HepG2 (cell line): ENCODE results near the gene MRFAP1. TPM values are rescaled to one million over a fixed set of nuclear protein-coding genes. Genes with fewer than 3 reads are reported as not detected.
A peak's percentile ranks its signal among the peaks of the same experiment; 100 is the strongest.

Experiments
- GFI1 ChIP-seq: sonication (generic); formaldehyde crosslinking; IDR thresholded peaks from 2 replicates; pipeline ENCODE4 v1.5.0; 2020; ENCODE audit warnings: missing genetic modification reagents, mild to moderate bottlenecking, borderline replicate concordance
- HOXA3 ChIP-seq: sonication (generic); formaldehyde crosslinking; IDR thresholded peaks from 2 replicates; pipeline ENCODE4 v1.5.0; 2020; ENCODE audit warnings: missing genetic modification reagents
- MTF1 ChIP-seq: sonication (generic); formaldehyde crosslinking; IDR thresholded peaks from 2 replicates; pipeline ENCODE4 v1.5.0; 2020; ENCODE audit warnings: missing genetic modification reagents
- MXD4 ChIP-seq: IDR thresholded peaks from 2 replicates; pipeline ENCODE4 v1.6.1; 2016; ENCODE audit warnings: mild to moderate bottlenecking, missing biosample characterization, missing genetic modification reagents
- MYC ChIP-seq: sonication (generic); formaldehyde crosslinking; IDR thresholded peaks from 2 replicates; pipeline ENCODE4 v1.9.0; 2021; ENCODE audit warnings: missing genetic modification reagents, borderline replicate concordance
- SRF ChIP-seq: IDR thresholded peaks from 2 replicates; pipeline ENCODE4 v1.6.1; 2011; ENCODE audit warnings: mild to moderate bottlenecking, low read depth, low read length, moderate library complexity
- TGIF2 ChIP-seq: IDR thresholded peaks from 2 replicates; pipeline ENCODE4 v1.6.1; 2016; ENCODE audit warnings: control low read depth, missing compliant biosample characterization
- XRCC5 ChIP-seq: fragments of 200-400 bp; formaldehyde crosslinking; optimal IDR thresholded peaks from 2 replicates; pipeline ENCODE3; 2017; ENCODE audit warnings: mild to moderate bottlenecking, low read length
- ZC3H4 ChIP-seq: sonication (generic); formaldehyde crosslinking; IDR thresholded peaks from 2 replicates; pipeline ENCODE4 v1.4.0; 2020; ENCODE audit warnings: missing genetic modification reagents, borderline replicate concordance
- ZFP62 ChIP-seq: sonication (generic); formaldehyde crosslinking; IDR thresholded peaks from 2 replicates; pipeline ENCODE4 v1.4.0; 2020; ENCODE audit warnings: missing genetic modification reagents
- ZMAT3 ChIP-seq: sonication (generic); formaldehyde crosslinking; conservative IDR thresholded peaks from 2 replicates; pipeline ENCODE4 v1.7.0; 2021; ENCODE audit warnings: missing genetic modification reagents
- ZNF17 ChIP-seq: sonication (generic); formaldehyde crosslinking; IDR thresholded peaks from 2 replicates; pipeline ENCODE4 v1.5.0; 2020; ENCODE audit warnings: mild to moderate bottlenecking, missing genetic modification reagents
- ZNF343 ChIP-seq: sonication (generic); formaldehyde crosslinking; IDR thresholded peaks from 2 replicates; pipeline ENCODE4 v1.4.0; 2020; ENCODE audit warnings: mild to moderate bottlenecking, missing genetic modification reagents
- ZNF546 ChIP-seq: sonication (generic); formaldehyde crosslinking; conservative IDR thresholded peaks from 2 replicates; pipeline ENCODE4 v1.8.1; 2023; ENCODE audit warnings: mild to moderate bottlenecking, missing genetic modification reagents
- ZNF614 ChIP-seq: IDR thresholded peaks from 2 replicates; pipeline ENCODE4 v1.6.1; 2018; ENCODE audit warnings: missing biosample characterization, missing genetic modification reagents, inconsistent platforms, borderline replicate concordance
- ZNF619 ChIP-seq: sonication (generic); formaldehyde crosslinking; IDR thresholded peaks from 2 replicates; pipeline ENCODE4 v1.4.0; 2020; ENCODE audit warnings: mild to moderate bottlenecking, missing genetic modification reagents
- ZNF687 ChIP-seq: sonication (generic); formaldehyde crosslinking; IDR thresholded peaks from 2 replicates; pipeline ENCODE4 v1.5.1; 2020; ENCODE audit warnings: mild to moderate bottlenecking, missing genetic modification reagents, moderate library complexity
- ZNF839 ChIP-seq: sonication (generic); formaldehyde crosslinking; IDR thresholded peaks from 2 replicates; pipeline ENCODE4 v1.4.0; 2020; ENCODE audit warnings: missing genetic modification reagents, mild to moderate bottlenecking, borderline replicate concordance
- polyA plus RNA-seq, 8 experiments: library from polyadenylated mRNA; depleted of rRNA in 3 of 8; stranded (reverse) in 7 of 8; unstranded in 1 of 8; fragments of >200 nt; fragmentation: Illumina TruSeq in 4 of 8; extraction: Trizol in 4 of 8; gene quantifications; 2 replicates each; pipeline versions ENCODE4 v1.2.1 to v1.2.3, GENCODE V29; 2011 to 2016; ENCODE audit warnings: low read depth in 4 of 8, missing spikeins in 1 of 8, mixed read lengths in 1 of 8; ENCODE audit not compliant: insufficient read depth in 1 of 8
- total RNA-seq, 5 experiments: library from RNA; depleted of rRNA; stranded (reverse); fragments of >200 nt; fragmentation: Illumina TruSeq; extraction: Trizol; gene quantifications; 2 replicates each; pipeline ENCODE4 v1.2.3, GENCODE V29; 2016; ENCODE audit warnings: low read depth in 1 of 5
- TF ChIP-seq, protein P1 (sequence below): sonication (generic); formaldehyde crosslinking; IDR thresholded peaks from 2 replicates; pipeline ENCODE4 v1.4.0; 2020; ENCODE audit warnings: missing genetic modification reagents
- TF ChIP-seq, protein P2 (sequence below): sonication (generic); formaldehyde crosslinking; IDR thresholded peaks from 2 replicates; pipeline ENCODE4 v1.5.1; 2020; ENCODE audit warnings: mild to moderate bottlenecking, missing genetic modification reagents, borderline replicate concordance
- TF ChIP-seq, protein P3 (sequence below): sonication (generic); formaldehyde crosslinking; IDR thresholded peaks from 2 replicates; pipeline ENCODE4 v1.8.0; 2022; ENCODE audit warnings: missing genetic modification reagents, low read depth, mild to moderate bottlenecking, borderline replicate concordance
- TF ChIP-seq, protein P4 (sequence below): sonication (generic); formaldehyde crosslinking; IDR thresholded peaks from 2 replicates; pipeline ENCODE4 v1.5.0; 2020; ENCODE audit warnings: missing genetic modification reagents

MRFAP1 gene
- total and polyA plus RNA-seq, 2 of the 13 experiments (the other 11 are each of a cell fraction or from before 2014, with no cell fraction given): 112 to 158 TPM

- TF ChIP-seq, protein P1, sequence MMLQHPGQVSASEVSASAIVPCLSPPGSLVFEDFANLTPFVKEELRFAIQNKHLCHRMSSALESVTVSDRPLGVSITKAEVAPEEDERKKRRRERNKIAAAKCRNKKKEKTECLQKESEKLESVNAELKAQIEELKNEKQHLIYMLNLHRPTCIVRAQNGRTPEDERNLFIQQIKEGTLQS: no peak
- TF ChIP-seq MTF1 (CRISPR knock-in tag) (no peak), XRCC5 (no peak), GFI1 (CRISPR knock-in tag) (no peak), ZNF839 (CRISPR knock-in tag) (no peak), ZNF343 (CRISPR knock-in tag) (no peak), ZMAT3 (CRISPR knock-in tag) (no peak), ZNF17 (CRISPR knock-in tag) (no peak), ZNF614 (CRISPR knock-in tag) (0 out of 2 replicates have a peak, but pooled peaks have one; percentile 26), TGIF2 (CRISPR knock-in tag) (peak; percentile 48; the same call in 1 of the 2 replicates), ZC3H4 (CRISPR knock-in tag) (no peak), ZNF687 (CRISPR knock-in tag) (peak; percentile 38), ZNF546 (CRISPR knock-in tag) (no peak), MYC (CRISPR knock-in tag) (peak; percentile 50; the same call in 1 of the 2 replicates), MXD4 (no peak), SRF (no peak), ZFP62 (CRISPR knock-in tag) (no peak), ZNF619 (CRISPR knock-in tag) (no peak), HOXA3 (no peak)
- TF ChIP-seq, protein P2, sequence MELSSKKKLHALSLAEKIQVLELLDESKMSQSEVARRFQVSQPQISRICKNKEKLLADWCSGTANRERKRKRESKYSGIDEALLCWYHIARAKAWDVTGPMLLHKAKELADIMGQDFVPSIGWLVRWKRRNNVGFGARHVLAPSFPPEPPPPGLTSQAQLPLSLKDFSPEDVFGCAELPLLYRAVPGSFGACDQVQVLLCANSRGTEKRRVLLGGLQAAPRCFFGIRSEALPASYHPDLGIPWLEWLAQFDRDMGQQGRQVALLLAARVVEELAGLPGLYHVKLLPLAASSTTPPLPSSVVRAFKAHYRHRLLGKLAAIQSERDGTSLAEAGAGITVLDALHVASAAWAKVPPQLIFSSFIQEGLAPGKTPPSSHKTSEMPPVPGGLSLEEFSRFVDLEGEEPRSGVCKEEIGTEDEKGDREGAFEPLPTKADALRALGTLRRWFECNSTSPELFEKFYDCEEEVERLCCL (CRISPR knock-in tag): no peak
- TF ChIP-seq, protein P3, sequence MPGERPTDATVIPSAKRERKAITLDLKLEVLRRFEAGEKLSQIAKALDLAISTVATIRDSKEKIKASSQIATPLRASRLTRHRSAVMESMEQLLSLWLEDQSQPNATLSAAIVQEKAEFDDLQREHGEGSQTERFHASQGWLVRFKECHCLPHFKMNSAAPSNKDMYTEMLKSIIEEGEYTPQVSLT (CRISPR knock-in tag): no peak
- TF ChIP-seq, protein P4, sequence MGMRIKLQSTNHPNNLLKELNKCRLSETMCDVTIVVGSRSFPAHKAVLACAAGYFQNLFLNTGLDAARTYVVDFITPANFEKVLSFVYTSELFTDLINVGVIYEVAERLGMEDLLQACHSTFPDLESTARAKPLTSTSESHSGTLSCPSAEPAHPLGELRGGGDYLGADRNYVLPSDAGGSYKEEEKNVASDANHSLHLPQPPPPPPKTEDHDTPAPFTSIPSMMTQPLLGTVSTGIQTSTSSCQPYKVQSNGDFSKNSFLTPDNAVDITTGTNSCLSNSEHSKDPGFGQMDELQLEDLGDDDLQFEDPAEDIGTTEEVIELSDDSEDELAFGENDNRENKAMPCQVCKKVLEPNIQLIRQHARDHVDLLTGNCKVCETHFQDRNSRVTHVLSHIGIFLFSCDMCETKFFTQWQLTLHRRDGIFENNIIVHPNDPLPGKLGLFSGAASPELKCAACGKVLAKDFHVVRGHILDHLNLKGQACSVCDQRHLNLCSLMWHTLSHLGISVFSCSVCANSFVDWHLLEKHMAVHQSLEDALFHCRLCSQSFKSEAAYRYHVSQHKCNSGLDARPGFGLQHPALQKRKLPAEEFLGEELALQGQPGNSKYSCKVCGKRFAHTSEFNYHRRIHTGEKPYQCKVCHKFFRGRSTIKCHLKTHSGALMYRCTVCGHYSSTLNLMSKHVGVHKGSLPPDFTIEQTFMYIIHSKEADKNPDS (CRISPR knock-in tag): no peak
Measured at GRCh38 chr4:6633091-6633906, 7.2 kb upstream of the MRFAP1 start (continued).
